ENCODE measurements around the gene PANK4. TPM values are rescaled to one million over a fixed set of nuclear protein-coding genes. Genes with fewer than 3 reads are reported as not detected.

The PANK4 gene
- total RNA-seq, 2 donors from 2014 or later, result 13.7 to 31.3 TPM

- ATAC-seq (no peak), DNase-seq (no peak)
- 46 to 68% methylated on average over 11 to 20 of the region's 20 CpGs for WGBS, 2 donors
- Histone ChIP-seq H3K36me3 (replicated peaks in 1 of 2; ENCODE audit: insufficient read depth in 1 of 2, low read depth in 2 of 2) (no peaks in the 10 kb centered on the region), H3K9me3 (no peaks in the 10 kb centered on the region), H3K4me1 (no peaks in the 10 kb centered on the region), H3K27me3 (no peaks in the 10 kb centered on the region), H3K27ac (no peak overlapping the region), H3K4me3 (no peak overlapping the region)
- intact Hi-C loops (cut with DNase I), result no loop called here
- TF ChIP-seq, protein P1, sequence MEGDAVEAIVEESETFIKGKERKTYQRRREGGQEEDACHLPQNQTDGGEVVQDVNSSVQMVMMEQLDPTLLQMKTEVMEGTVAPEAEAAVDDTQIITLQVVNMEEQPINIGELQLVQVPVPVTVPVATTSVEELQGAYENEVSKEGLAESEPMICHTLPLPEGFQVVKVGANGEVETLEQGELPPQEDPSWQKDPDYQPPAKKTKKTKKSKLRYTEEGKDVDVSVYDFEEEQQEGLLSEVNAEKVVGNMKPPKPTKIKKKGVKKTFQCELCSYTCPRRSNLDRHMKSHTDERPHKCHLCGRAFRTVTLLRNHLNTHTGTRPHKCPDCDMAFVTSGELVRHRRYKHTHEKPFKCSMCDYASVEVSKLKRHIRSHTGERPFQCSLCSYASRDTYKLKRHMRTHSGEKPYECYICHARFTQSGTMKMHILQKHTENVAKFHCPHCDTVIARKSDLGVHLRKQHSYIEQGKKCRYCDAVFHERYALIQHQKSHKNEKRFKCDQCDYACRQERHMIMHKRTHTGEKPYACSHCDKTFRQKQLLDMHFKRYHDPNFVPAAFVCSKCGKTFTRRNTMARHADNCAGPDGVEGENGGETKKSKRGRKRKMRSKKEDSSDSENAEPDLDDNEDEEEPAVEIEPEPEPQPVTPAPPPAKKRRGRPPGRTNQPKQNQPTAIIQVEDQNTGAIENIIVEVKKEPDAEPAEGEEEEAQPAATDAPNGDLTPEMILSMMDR (IDR thresholded peaks at IDR 0.05), result no peak
- no peak for TF ChIP-seq POLR2A (IDR thresholded peaks at IDR 0.05)
Observed at GRCh38 chr1:2479186-2479585, 47.2 kb downstream of the PANK4 start.

DNA sequence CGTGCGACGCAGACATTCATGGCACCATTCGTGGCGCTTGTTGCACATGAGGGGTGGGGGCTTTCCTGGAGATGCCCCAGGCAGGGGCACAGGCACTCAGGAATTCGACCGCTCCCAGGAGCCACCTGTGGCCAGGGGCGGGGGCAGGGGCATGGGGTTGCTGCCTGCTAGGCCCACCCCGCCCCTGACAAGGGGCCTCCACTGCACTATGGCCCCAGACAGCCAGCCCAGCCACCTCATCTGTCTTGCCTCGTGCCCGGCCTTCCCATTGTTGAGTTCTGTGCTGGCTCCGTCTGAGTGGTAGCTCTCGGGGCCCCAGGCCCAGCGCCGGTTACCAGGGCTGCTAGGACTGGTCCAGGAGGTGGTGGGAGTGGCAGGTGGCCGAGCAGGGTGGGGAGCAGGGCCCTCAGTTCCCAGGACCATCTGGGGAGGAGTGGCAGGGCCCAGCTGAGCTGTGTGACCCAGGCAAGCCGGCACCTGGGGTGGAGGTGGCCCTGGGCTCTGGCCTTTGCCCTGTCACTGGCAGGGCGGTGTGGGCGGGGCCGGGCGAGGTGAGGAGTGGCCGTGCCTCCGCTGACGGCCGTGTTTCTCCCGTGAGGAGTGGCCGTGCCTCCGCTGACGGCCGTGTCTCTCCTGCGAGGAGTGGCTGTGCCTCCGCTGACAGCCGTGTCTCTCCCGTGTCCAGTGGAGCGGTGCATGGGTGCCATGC, 48.5 kb downstream of the PANK4 start:
- no peak overlapping the region for H3K27ac ChIP-seq
- no peak for ATAC-seq
- no peaks in the 10 kb centered on the region for H3K36me3 ChIP-seq (replicated peaks in 1 of 2; ENCODE audit: insufficient read depth in 1 of 2, low read depth in 2 of 2)
- intact Hi-C loops (cut with DNase I), result no loop called here
- no peaks in the 10 kb centered on the region for H3K9me3 ChIP-seq
- TF ChIP-seq, protein P1 (IDR thresholded peaks at IDR 0.05), result no peak
- TF ChIP-seq POLR2A (IDR thresholded peaks at IDR 0.05), result no peak
- 42 to 55% methylated on average over 8 to 23 of the region's 35 CpGs for WGBS, 2 donors
- no peaks in the 10 kb centered on the region for H3K4me1 ChIP-seq
- no peaks in the 10 kb centered on the region for H3K27me3 ChIP-seq
- H3K4me3 ChIP-seq, result no peak overlapping the region
- no peak for DNase-seq

DNA sequence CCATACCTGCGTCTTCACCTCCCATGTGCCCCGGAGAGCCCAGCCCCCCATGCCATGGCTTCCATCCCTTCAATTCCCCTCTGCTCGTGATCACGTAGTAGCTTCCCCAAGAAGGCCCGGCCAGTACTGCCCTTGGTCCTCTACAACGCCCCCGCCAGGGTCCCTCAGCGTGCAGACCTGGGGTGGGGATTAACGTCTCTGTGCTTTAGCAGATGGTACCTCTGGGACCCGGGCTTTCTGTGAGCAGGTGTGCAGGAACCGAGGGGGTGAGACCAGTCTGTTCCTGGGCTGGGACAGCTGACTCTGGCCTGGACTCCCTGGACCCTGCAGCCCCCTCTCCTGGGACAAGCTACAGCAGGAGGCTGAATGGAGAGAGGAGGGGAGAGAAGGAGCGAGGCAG, 49.1 kb downstream of the PANK4 start:
- ATAC-seq, result no peak
- Histone ChIP-seq H3K4me3 (no peak overlapping the region), H3K36me3 (replicated peaks in 1 of 2; ENCODE audit: insufficient read depth in 1 of 2, low read depth in 2 of 2) (no peaks in the 10 kb centered on the region), H3K4me1 (no peaks in the 10 kb centered on the region), H3K27ac (no peak overlapping the region), H3K27me3 (no peaks in the 10 kb centered on the region), H3K9me3 (no peaks in the 10 kb centered on the region)
- no peak for TF ChIP-seq POLR2A (IDR thresholded peaks at IDR 0.05)
- TF ChIP-seq, protein P1 (IDR thresholded peaks at IDR 0.05), result no peak
- intact Hi-C loops (cut with DNase I), result no loop called here
- no peak for DNase-seq
- WGBS, 2 donors, result 51 to 58% methylated on average over 7 to 12 of the region's 12 CpGs

DNA sequence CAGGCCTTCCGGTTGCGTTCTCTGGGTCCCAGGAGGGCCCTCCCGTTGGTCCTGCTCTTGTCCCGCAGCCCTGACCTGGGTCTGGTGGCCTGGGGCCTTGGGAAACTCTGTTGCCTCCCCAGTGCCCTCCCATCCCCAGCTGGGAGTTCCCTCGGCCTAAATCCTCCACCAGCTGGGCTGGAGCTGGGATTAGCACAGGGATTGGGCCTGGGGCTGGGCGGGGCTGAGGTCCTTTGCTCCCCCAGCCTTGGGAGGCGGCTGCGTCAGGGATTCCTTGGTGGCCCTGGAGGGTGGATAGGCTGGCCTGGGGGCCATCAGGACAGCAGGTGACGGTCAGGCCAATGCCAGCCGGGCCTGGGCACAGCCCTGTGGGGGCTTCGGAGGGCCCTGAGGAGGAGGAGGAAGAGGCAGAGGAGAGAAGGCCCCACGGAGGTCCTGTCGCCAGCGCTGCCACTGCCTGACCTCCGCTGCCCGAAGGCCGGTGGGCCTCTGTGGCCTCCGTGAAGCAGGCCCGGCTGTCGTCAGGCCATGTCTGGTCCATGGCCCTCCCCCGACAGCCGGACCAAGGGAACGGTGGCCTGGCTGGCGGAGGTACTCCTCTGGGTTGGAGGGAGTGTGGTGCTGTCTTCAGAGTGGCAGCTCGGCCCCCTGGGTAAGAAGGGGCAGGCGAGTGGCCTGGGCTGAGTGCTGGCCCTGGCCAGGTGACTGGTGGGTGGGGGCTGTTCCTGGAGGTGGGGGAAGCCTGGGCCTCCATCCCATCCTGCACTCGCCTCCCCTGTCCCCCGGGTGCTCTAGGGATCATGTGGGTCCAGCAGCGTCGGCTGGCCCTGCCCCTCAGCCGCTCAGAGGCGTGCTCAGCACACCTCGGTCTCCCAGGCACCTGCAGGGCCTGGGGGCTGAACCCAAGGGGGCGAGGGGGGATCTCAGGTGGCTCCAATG, 50.1 kb downstream of the PANK4 start, which contains the start of gene PLCH2:
Gene PLCH2 (plus strand): TSS at position 229 of the 939 bp plus-strand sequence. CDS start 300 bp downstream, at position 529.
- ATAC-seq (no peak), DNase-seq (no peak)
- no peaks in the 10 kb centered on the region for H3K4me1 ChIP-seq
- H3K4me3 ChIP-seq, result no peak within 1 kb of the TSS
- H3K27ac ChIP-seq, result no peak within 1 kb of the TSS
- intact Hi-C loops (cut with DNase I), result no loop called here
- TF ChIP-seq POLR2A (IDR thresholded peaks at IDR 0.05), result no peak
- TF ChIP-seq, protein P1 (IDR thresholded peaks at IDR 0.05), result no peak
- H3K36me3 ChIP-seq (replicated peaks in 1 of 2; ENCODE audit: insufficient read depth in 1 of 2, low read depth in 2 of 2), result no peaks in the 10 kb centered on the region
- no peaks in the 10 kb centered on the region for H3K9me3 ChIP-seq
- no peaks in the 10 kb centered on the region for H3K27me3 ChIP-seq
- 76 to 82% methylated on average over 14 to 30 of the region's 34 CpGs for WGBS, 2 donors

Data from body of pancreas (tissue), 4 donors.